ENCODE data around the gene PFDN2.

PFDN2 gene

GRCh38 chr1:161153682-161154337 is 36.0 kb upstream of the PFDN2 start, which contains the start of gene UFC1:
Gene UFC1, plus strand, starts transcription at chr1:161153978. Its CDS starts 20 bp downstream, at chr1:161153998.
- Histone ChIP-seq H3K79me2 (no peaks in the 10 kb centered on the region), H3K4me3 (ENCODE audit: low read depth, low read length) (peak within 1 kb of the TSS; percentile 99), H3K4me2 (ENCODE audit: low read length) (peak within 1 kb of the TSS; percentile 71), H3K27ac (peak within 1 kb of the TSS; percentile 91), H3K36me3 (ENCODE audit: control insufficient read depth, insufficient read depth, low read length) (no peaks in the 10 kb centered on the region), H3K4me1 (no peaks in the 10 kb centered on the region), H3K27me3 (ENCODE audit: control insufficient read depth, insufficient read depth, low read length) (no peaks in the 10 kb centered on the region), H2AFZ (peak within 1 kb of the TSS; percentile 78), H3K9ac (no peak within 1 kb of the TSS), H3K9me3 (ENCODE audit: control insufficient read depth, low read length) (no peaks in the 10 kb centered on the region)
- TF ChIP-seq CTCF (IDR thresholded peaks at IDR 0.05): no peak

GRCh38 chr1:161153176-161153575 is 35.3 kb upstream of the PFDN2 start:
- Histone ChIP-seq H3K79me2 (no peaks in the 10 kb centered on the region), H3K36me3 (ENCODE audit: control insufficient read depth, insufficient read depth, low read length) (no peaks in the 10 kb centered on the region), H3K4me1 (no peaks in the 10 kb centered on the region), H3K27ac (peak overlapping the region; percentile 91), H3K4me2 (ENCODE audit: low read length) (peak overlapping the region; percentile 71), H3K9me3 (ENCODE audit: control insufficient read depth, low read length) (no peaks in the 10 kb centered on the region), H3K9ac (no peak overlapping the region), H3K27me3 (ENCODE audit: control insufficient read depth, insufficient read depth, low read length) (no peaks in the 10 kb centered on the region), H2AFZ (peak overlapping the region; percentile 78), H3K4me3 (ENCODE audit: low read depth, low read length) (peak overlapping the region; percentile 99)
- TF ChIP-seq CTCF (IDR thresholded peaks at IDR 0.05): no peak

GRCh38 chr1:161145832-161146231 is 28.0 kb upstream of the PFDN2 start:
- no peaks in the 10 kb centered on the region for H3K27me3 ChIP-seq (ENCODE audit: control insufficient read depth, insufficient read depth, low read length)
- H3K27ac ChIP-seq: no peak overlapping the region
- no peaks in the 10 kb centered on the region for H3K36me3 ChIP-seq (ENCODE audit: control insufficient read depth, insufficient read depth, low read length)
- no peak overlapping the region for H3K9ac ChIP-seq
- H3K4me2 ChIP-seq (ENCODE audit: low read length): no peak overlapping the region
- no peak overlapping the region for H2AFZ ChIP-seq
- no peaks in the 10 kb centered on the region for H3K9me3 ChIP-seq (ENCODE audit: control insufficient read depth, low read length)
- H3K4me1 ChIP-seq: no peaks in the 10 kb centered on the region
- no peak for TF ChIP-seq CTCF (IDR thresholded peaks at IDR 0.05)
- H3K4me3 ChIP-seq (ENCODE audit: low read depth, low read length): no peak overlapping the region
- H3K79me2 ChIP-seq: no peaks in the 10 kb centered on the region

GRCh38 chr1:161140755-161141400 is 23.0 kb upstream of the PFDN2 start:
- Histone ChIP-seq H3K9ac (no peak overlapping the region), H3K27me3 (ENCODE audit: control insufficient read depth, insufficient read depth, low read length) (no peaks in the 10 kb centered on the region), H3K79me2 (no peaks in the 10 kb centered on the region), H3K27ac (no peak overlapping the region), H3K4me1 (no peaks in the 10 kb centered on the region), H3K36me3 (ENCODE audit: control insufficient read depth, insufficient read depth, low read length) (no peaks in the 10 kb centered on the region), H3K4me2 (ENCODE audit: low read length) (no peak overlapping the region), H3K4me3 (ENCODE audit: low read depth, low read length) (no peak overlapping the region), H3K9me3 (ENCODE audit: control insufficient read depth, low read length) (no peaks in the 10 kb centered on the region), H2AFZ (no peak overlapping the region)
- TF ChIP-seq CTCF (IDR thresholded peaks at IDR 0.05): no peak

Data from parathyroid adenoma (tissue), 2 donors.